G401.6 (cell line): ENCODE data around the gene ZCCHC7.
A peak's percentile ranks its signal among the peaks of the same experiment; 100 is the strongest.
"Not testable (repeated sequence)": the region's sequence is repeated elsewhere in the genome, so short reads cannot be mapped to it uniquely, and the experiment has no call there.

Experiments
- FAIRE-seq: peaks from 2 replicates; lab custom pipeline; 2012; peaks lifted over from hg19 to GRCh38; lab: Jason Lieb, UNC

The ZCCHC7 gene

GRCh38 chr9:37295796-37296195 lies 175.4 kb downstream of the ZCCHC7 start:
- FAIRE-seq, result no peak

- FAIRE-seq, result no peak
These were observed 177.2 kb downstream of the ZCCHC7 start for GRCh38 chr9:37297592-37297991.

- FAIRE-seq, result no peak
These were observed 180.2 kb downstream of the ZCCHC7 start for GRCh38 chr9:37300620-37301019.

- FAIRE-seq, result no peak
These were observed 180.9 kb downstream of the ZCCHC7 start for GRCh38 chr9:37301042-37301853.

- no peak for FAIRE-seq
These were observed 181.4 kb downstream of the ZCCHC7 start for GRCh38 chr9:37301854-37302172.

- no peak for FAIRE-seq
These were observed 181.9 kb downstream of the ZCCHC7 start for GRCh38 chr9:37302277-37302676.

GRCh38 chr9:37303272-37303671 lies 182.9 kb downstream of the ZCCHC7 start:
- not testable (repeated sequence) for FAIRE-seq

- FAIRE-seq, result no peak
These were observed 188.8 kb downstream of the ZCCHC7 start for GRCh38 chr9:37309136-37309535.

- FAIRE-seq, result no peak
These were observed 191.7 kb downstream of the ZCCHC7 start for GRCh38 chr9:37311938-37312708.

- no peak for FAIRE-seq
These were observed 203.9 kb downstream of the ZCCHC7 start for GRCh38 chr9:37324261-37324683.

GRCh38 chr9:37324691-37325490 lies 204.5 kb downstream of the ZCCHC7 start:
- FAIRE-seq, result no peak

- FAIRE-seq, result no peak
These were observed 205.4 kb downstream of the ZCCHC7 start for GRCh38 chr9:37325778-37326177.

- no peak for FAIRE-seq
These were observed 207.2 kb downstream of the ZCCHC7 start for GRCh38 chr9:37327553-37327952.

- no peak for FAIRE-seq
These were observed 208.3 kb downstream of the ZCCHC7 start for GRCh38 chr9:37328556-37329227.

- peak; percentile 93 for FAIRE-seq
These were observed 209.2 kb downstream of the ZCCHC7 start for GRCh38 chr9:37329576-37329975.

- peak; percentile 75 for FAIRE-seq
These were observed 211.5 kb downstream of the ZCCHC7 start for GRCh38 chr9:37331871-37332270.

GRCh38 chr9:37332578-37332977 lies 212.2 kb downstream of the ZCCHC7 start:
- FAIRE-seq, result no peak

- peak; percentile 21 for FAIRE-seq
These were observed 212.9 kb downstream of the ZCCHC7 start for GRCh38 chr9:37333288-37333687.

- no peak for FAIRE-seq
These were observed 214.9 kb downstream of the ZCCHC7 start for GRCh38 chr9:37335238-37335637.

- FAIRE-seq, result no peak
These were observed 215.8 kb downstream of the ZCCHC7 start for GRCh38 chr9:37336150-37336549.

- FAIRE-seq, result no peak
These were observed 217.0 kb downstream of the ZCCHC7 start for GRCh38 chr9:37337301-37337890.

- FAIRE-seq, result peak; percentile 33
These were observed 217.8 kb downstream of the ZCCHC7 start for GRCh38 chr9:37338218-37338617.
